HG03460 (cell line): ENCODE data around the gene SMOC2.
"Not testable (repeated sequence)": the region's sequence is repeated elsewhere in the genome, so short reads cannot be mapped to it uniquely, and the experiment has no call there.

Source experiments
- ATAC-seq: cut with Tn5 transposase; IDR thresholded peaks from one replicate; pipeline ENCODE4 v1.9.1; 2021; ENCODE audit not compliant: unreplicated experiment

SMOC2 gene

DNA sequence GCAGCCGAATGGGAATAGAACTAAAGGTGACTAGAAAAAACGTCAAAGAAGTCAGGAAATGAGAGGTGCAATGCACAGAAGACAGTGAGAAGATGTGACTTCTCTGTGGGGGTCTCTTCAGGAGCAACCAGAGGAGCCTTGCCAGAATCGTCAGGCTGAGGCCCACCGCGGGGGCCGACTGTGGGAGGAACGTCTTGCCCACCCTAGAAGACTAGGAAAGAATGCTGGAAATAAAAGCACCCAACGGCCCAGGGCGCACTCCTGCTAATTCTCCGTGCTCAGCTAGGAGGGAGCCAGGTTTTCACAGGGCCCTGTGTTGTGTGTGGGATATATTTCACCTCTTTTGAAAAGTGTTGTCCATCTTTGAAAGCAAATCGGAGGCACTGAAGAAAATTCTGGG lies 129.2 kb downstream of the SMOC2 start:
- no peak for ATAC-seq

DNA sequence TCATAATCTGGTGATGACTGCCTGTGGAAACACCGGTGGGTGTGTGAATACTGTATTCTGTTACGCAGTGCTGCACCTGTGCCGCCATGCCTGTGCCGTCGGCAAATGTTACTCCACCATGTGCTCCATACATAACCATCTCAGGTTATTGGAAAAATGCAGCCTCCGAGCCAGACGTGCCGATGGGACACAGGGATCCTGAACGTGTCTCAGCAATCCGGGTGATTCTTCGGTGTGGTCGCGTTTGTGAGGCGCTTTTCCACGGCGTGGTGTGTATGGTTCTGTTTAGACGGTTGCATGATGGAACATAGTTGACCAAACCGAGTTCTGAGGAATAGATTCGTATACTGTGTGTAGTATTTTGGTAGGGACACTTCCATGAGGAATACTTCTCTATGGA lies 130.3 kb downstream of the SMOC2 start:
- no peak for ATAC-seq

DNA sequence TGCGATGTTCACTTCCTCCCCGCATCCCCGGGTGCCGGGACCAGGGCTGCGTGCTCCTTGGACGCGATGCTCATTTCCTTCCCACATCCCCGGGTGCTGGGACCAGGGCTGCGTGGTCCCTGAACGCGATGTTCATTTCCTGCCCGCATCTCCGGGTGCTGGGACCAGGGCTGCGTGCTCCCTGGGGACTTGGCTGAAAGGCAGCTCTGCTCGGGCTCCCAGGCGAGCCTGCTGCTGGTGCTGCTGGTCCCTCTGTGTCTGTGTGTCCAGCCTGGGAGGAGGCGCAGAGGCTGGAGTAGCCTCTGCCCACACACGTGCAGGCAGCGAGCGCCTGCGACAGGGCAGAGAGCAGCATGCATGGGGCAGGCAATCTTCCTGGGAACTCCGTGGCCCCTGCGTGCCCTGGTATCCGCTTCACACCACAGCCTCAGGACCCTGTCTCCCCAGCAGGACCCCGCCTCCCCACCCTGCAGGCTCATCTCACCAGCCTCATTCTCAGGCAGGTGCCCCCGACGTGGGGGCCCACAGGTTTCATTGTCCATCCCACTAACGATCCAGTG lies 132.4 kb downstream of the SMOC2 start:
- not testable (repeated sequence) for ATAC-seq

DNA sequence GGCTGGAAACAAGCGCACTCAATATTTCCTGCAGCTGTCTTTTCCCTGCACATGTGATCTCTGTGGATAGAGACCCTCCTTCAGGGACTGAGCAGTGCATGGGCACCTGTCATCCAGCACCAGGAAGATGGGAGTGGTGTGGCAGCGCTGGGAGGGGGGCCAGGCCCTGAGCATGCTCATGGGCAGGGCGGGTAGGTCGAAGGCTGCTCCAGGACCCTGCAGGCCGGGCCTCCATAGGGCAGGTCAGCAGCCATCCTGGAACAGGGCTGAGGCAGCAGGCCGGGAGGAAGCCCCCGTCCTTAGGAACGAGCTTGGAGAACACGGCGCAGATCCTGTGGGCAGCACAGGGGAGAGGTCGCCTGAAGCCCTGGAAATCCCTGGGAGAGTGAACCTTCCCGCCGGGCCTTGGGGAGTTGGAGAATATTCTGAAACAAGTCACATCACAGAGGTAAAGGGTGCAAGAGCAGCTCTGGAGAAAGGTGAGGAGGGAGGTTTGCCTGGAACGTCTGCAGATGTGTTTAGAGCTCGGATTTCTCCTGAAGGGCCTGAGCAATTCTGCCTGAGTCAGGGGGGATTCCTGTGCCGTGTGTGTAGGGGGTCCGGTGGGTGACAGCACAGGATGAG lies 133.2 kb downstream of the SMOC2 start:
- ATAC-seq = no peak

DNA sequence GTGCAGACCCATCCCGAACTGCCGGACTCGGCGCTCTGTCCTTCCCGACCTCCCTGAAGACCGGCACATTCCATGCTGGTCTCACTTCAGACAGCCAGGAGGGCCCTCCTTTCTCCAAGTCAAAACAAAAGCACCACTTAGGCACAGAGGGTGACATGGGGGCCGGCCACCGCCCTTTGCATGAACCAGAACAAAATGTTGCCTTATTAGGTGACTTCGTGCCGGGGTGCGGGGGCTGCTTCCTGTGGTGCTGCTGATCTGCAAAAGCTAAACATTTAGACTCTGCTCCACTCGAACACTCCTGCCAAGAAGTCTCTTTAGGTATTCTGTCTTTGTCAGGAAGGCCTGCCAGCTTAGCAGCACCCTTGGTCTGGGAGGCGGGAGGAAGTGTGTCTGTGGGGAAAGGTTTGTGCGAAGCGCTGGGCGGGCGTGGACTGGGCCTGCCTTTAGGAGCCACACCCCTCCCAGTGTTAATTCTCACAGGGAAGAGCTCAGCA lies 133.8 kb downstream of the SMOC2 start:
- ATAC-seq = no peak

DNA sequence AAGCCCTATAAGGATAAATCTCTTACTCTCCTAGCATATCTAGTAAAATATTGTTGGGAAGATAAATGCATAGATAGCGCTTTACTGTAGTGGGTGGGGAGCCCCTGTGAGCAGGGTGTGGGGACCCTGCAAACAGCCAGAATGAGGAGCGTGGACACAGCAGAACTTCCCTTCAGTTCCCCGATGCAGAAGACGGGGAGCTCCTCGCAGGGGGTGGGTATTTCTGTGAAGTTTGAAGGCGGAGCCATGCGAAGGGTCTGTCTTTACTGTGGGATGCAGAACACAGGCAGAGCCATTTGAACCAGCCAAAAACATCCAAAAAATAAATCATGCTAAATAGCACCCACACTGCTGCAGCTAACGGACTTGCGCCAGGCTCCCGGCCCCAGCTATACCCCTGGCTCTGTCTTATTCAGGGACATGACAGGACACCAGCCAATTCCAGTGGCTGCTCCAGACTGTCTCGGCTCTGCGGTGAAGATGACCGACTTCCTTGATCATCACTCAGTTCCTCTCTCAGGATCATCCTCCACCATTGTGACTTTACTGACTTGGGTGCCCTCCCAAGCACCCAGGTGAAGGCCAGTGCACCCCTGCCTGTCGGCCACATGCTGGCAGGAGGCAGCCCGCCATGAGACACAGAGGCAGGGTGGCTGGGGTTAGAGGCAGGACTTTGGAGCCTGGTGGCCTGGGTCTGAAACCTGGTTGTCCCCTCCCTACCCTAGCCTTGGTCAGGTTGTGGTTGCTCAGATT lies 134.5 kb downstream of the SMOC2 start:
- no peak for ATAC-seq

DNA sequence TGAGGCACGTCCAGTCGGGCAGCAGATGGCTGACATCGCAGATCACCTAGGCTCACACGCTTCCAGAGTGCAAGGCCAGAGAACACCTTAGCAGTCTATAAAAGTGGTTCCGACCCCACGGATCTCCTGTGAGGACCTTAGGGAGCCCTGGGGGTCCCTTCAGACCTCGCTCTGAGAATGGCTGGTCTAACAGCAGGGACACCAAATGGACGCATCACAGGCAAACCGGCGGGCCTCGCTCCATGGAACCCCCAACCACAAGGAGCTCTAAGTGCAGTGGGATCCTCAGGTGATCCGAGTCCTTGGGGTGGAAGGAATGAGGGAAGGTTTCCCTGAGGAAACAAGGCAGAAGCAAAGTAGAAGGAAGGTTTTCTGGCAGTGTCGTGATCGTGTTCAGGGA lies 135.4 kb downstream of the SMOC2 start:
- ATAC-seq = no peak

DNA sequence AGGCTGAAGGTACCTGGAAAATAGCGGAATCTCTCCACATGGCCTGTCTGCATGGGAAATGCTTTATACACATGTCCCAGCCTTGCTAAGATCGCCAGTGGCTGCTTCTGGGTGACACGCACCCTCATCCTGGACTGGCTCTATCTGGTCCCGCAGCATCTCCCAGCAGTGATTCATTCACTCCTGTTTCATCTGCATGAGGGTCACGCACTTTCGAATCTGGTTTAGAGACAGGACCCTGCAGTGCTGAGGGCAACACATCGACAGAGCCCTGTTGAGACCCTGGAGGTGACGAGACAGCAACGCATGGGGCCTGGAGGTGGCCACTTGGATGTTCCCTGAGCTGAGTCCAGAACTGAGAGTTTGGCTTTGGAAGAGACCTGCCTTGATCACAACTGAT lies 136.5 kb downstream of the SMOC2 start:
- ATAC-seq = no peak

DNA sequence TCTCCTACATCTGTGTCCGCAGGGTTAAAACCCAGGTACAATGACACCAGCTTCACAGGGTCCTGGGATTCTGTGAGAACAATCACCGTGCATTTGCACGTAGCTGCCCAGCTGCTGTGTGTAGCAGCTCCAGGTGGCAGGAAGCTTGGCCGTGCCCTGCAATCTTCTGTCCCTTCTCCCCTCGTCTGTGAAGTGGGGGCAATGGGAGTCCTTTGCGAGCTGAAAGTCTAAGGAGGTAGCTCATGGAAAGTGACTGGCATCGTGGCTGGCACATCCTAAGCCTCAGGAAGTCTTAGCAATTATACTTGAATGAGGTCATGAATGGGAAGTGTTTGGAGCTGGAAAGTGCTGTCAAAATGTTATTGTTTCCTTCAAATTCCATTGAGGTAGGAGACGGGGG lies 137.1 kb downstream of the SMOC2 start:
- ATAC-seq = no peak

DNA sequence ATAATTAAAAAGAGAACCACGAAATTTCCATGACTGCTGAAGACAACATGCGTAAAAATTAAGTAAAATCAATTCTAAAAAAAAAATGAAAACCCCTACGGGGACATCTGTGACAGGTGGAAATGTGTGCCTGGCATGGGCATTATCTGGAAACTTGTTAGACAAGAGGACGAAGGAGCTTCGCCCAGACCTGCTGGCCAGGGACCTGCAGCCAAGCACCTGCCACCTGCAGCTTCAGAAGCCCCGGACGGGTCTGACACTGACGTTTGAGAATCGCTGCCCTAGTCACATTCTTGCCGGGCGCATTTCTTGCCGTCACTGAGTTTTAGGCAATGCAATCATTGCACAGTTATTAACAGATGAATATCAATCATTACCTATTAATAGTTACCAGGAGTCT lies 140.3 kb downstream of the SMOC2 start:
- ATAC-seq = no peak

DNA sequence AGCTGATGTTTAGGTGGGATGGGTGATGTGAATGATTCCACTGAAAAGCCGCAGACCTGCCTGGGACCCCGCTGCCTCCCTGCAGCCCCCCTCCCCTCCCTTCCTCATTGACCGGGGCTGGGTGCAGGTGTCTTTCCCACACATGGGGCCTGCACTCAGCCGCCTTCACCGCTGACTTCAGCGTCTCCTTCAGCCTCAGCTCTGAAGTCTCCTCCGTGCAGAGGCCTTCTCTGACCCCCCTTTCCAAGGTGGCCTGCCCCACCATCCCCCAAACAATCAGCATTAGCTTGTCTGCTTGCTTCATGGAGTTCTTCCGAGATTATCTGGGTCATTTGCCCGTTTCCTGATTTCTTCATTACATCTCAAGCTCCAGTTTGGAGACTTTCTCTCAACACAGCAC lies 140.7 kb downstream of the SMOC2 start:
- no peak for ATAC-seq

DNA sequence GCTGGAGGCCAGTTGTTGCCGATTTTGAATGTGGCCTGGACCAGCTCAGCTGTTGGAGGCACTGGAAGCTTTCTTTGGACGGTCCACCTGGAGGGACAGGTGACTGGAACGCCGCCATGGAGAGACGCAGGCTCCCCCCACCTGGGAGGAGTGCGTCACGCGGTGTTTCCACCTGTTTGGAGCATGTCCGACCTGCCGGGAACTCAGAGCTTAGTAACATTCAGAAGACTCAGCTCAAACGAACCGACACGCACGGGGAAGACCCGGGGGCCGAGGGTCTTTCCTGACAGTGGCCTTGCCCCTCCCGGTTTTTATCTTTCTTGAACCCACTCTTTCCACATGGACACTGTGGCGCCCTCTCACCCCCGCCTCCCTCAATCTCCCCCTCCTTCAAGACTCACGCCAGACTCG lies 141.6 kb downstream of the SMOC2 start:
- ATAC-seq = no peak

DNA sequence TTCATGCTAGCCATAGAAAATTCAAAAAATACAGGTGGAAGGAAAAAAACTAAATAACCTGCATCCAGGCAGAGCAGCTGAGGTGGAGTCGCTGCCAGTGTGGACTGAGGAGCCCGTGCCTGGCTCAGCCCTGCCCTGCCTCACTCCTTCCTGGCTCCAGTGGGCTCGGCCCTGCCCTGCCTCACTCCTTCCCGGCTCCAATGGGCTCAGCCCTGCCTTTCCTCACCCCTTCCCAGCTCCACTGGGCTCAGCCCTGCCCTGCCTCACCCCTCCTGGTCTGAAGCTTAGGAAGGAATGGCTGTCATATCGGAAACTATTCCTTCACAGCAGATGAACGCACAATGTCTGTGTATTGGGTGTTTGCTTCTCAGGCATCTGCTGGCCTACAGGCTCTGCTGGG lies 142.1 kb downstream of the SMOC2 start:
- no peak for ATAC-seq

DNA sequence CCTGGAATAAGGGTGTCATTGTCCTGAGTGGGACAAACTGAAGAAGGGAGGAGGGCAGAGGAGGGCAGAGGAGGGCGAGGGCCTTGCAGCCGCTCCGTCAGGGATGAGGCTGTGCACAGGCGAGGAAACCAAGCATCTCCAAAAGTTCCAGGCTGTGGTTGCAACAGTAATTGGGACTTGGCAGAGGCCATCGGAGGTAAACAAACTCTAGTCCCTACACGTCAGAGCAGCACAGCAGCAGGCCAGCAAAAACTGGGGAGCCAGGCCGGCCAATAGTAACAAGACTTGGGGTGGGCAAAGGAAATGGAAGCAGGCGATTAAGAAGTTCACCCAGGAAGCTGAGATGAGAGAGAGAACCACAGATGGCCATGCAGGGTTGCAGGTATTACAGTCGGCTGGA lies 142.8 kb downstream of the SMOC2 start:
- ATAC-seq = no peak

DNA sequence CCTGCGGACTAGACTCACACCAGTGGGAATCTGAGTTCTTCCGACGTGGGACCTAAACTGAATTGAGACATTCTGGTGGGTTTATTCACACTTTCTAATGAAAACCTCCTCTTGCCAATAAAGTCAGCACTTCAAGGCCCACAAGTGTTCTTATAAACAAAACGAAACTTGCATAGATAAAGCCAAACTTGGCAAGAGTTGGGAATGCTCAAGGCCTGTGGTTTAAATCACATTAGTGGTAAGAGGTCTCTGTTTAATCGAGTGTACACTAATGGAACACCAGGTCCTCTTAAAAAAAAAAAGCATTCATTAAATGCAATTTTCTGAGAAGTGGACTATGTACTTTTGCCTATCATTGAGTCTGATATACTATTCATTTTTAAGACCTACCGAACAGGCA lies 143.3 kb downstream of the SMOC2 start:
- no peak for ATAC-seq

DNA sequence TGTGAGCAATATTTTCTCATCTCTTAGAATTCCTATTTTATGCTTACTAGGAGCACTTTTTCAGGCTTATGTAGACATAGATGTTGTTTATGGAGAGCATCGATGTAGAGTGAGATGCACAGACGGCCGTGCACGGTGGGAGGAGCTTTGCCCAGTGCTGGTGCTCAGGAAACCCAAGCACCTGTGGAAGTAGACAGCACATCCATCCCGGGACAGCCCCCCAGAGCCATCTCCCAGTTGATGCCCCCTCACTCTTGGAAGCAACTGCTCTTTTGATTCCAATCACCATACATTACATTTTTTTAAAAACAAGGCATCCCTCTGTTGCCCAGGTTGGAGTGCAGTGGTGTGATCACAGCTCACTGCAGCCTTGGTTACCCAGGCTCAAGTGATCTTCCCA lies 143.7 kb downstream of the SMOC2 start:
- ATAC-seq = no peak

DNA sequence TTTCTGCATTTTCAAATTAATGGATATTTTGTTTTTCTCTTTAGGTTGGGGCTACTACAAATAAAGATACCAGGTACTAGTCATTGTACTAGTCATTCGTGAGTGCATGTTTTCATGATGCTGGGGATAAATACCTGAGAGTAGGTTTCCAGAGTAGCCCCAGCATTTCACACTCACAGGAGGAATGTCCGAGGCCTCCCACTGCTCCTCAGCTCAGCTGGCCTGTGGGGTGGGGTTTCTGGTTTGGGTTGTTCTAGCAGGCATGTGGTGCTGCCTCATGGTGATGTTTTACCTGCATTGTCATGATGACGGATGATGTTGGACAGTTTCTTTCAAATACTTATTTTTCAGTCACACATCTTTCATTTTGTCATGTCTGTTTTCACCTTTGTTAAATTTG lies 144.5 kb downstream of the SMOC2 start:
- ATAC-seq = no peak

DNA sequence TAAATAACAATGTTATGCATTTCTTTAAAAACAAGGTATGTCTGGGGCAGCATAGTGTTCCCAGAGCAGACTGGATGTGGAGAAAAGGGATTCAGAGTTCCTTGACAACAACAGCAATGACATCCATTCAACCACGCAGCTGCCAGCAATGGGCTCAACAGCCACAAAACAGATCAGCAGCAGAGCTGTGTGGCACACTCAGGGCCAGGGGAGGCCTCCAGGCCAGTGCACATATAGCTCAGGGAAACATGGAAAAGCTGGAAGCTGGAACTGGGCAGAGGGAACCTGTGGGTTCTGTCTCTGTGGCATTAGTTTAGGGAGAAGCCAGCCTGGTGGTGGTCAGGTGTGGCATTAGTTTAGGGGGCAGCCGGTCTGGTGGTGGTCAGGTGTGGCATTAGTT lies 148.3 kb downstream of the SMOC2 start:
- ATAC-seq = no peak

DNA sequence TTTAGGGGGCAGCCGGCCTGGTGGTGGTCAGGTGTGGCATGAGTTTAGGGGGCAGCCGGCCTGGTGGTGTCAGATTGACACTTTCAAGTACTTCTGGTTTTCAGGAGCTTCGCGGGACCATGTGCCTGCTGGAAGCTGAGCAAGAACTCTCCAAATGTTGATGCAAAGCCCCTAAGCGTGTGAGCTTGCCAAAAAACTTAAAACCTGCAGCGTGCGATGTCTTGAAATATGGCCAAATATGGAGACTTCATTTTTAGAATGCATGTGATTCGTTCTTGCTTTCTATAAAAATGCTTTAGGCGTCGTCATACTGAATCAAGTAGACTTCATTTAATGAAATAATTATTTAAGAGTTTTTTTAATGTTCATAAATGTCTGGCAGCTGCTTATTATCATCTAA lies 149.4 kb downstream of the SMOC2 start:
- no peak for ATAC-seq

DNA sequence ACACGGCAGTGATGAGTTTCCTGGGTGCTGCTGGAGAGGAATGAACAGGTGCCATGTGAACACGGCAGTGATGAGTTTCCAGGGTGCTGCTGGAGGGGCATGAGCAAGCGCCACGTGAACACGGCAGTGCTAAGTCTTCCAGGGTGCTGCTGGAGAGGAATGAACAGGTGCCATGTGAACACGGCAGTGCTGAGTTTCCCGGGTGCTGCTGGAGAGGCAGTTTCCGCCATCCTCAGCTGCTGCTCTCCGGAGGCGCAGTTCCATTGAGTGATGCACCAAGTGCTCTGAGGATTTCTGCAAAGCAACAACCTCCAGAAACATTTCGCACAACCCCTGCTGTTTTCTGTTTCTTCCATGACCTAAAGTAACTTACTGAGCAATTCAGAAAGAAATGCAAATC lies 155.4 kb downstream of the SMOC2 start:
- no peak for ATAC-seq

DNA sequence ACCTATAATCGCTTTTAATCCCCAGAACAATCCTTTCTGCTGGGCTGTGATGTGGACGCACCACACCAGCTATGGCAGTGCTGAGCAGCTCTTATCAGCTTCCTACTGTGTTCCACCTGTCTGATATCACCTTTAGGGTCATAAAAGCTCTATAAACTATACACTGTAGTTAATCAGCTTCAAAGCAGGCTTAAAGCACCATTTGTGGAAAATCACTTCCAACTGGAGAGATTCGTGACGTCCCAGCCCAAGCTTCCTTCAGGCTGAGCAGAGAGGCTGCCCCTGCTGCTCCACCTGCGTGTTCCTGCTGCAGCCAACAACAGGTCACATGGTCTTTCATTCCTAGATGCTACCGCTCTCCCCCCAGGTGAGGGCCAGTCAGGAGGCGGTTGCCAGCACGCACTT lies 156.5 kb downstream of the SMOC2 start:
- no peak for ATAC-seq
